ENCODE results near the gene TMCO2. TPM values are rescaled to one million over a fixed set of nuclear protein-coding genes. Genes with fewer than 3 reads are reported as not detected.

The TMCO2 gene
- total RNA-seq, 1 experiment from 2014 or later = not detected

GRCh38 chr1:40252601-40253000 lies 4.9 kb downstream of the TMCO2 start:
- intact Hi-C loops (cut with micrococcal nuclease) = no loop called here
- TF ChIP-seq POLR2AphosphoS5 (IDR thresholded peaks at IDR 0.05; ENCODE audit: low read depth, low read length) = no peak
- no peak for TF ChIP-seq ZFX (IDR thresholded peaks at IDR 0.05)
- no peak for TF ChIP-seq CTCF (IDR thresholded peaks at IDR 0.05 in 2 of 3, conservative IDR thresholded peaks at IDR 0.05 in 1 of 3; ENCODE audit: borderline replicate concordance in 1 of 3, insufficient read depth in 1 of 3, low read depth in 2 of 3, low read length in 2 of 3)
- no peak for TF ChIP-seq ZNF274 (IDR thresholded peaks at IDR 0.05; ENCODE audit: low read depth, low read length)
- no peak for TF ChIP-seq MAX (IDR thresholded peaks at IDR 0.05)
- no peak for TF ChIP-seq CEBPB (IDR thresholded peaks at IDR 0.05; ENCODE audit: low read depth)
- no peak for TF ChIP-seq SRF (IDR thresholded peaks at IDR 0.05; ENCODE audit: low read depth)
- RAD21 ChIA-PET (ENCODE audit: low non-redundant PET in 1 of 2, low total read pairs in 2 of 2, uncharacterized antibody in 2 of 2, unreplicated experiment in 2 of 2) = no interaction called here

GRCh38 chr1:40255231-40255630 lies 7.5 kb downstream of the TMCO2 start:
- Histone ChIP-seq H4K20me1 (ENCODE audit: insufficient read depth) (no peaks in the 10 kb centered on the region), H3K9ac (ENCODE audit: low read length) (no peak overlapping the region), H3K27ac (ENCODE audit: low read depth, low read length) (no peak overlapping the region), H3K27me3 (ENCODE audit: insufficient read depth, low read length) (no peaks in the 10 kb centered on the region), H3K9me3 (ENCODE audit: control insufficient read depth in 1 of 2, insufficient read depth in 1 of 2, low read depth in 1 of 2, low read length in 2 of 2) (no peaks in the 10 kb centered on the region), H3K79me2 (ENCODE audit: insufficient read depth, low read length) (peaks cover 38% of the 10 kb centered on the region), H2AFZ (ENCODE audit: low read depth, low read length, poor library complexity, severe bottlenecking) (no peak overlapping the region), H3K4me2 (ENCODE audit: low read length) (no peak overlapping the region), H3K9me2 (ENCODE audit: insufficient read depth) (no peaks in the 10 kb centered on the region), H3K36me3 (ENCODE audit: control insufficient read depth in 1 of 2, insufficient read depth in 2 of 2, low read length in 2 of 2) (peaks cover 0 to under 1% of the 10 kb centered on the region in 2 experiments; a peak in 1 of 4 replicates), H3K4me1 (ENCODE audit: control insufficient read depth in 1 of 2, insufficient read depth in 2 of 2, low read length in 2 of 2) (peaks cover 4 to 6% of the 10 kb centered on the region in 2 experiments), H3K4me3 (replicated peaks in 1 of 2; ENCODE audit: low read depth in 1 of 2, low read length in 2 of 2) (no peak overlapping the region)
- DNase-seq (ENCODE audit: low read depth, low spot score) = no peak
- RAD21 ChIA-PET (ENCODE audit: low non-redundant PET in 1 of 2, low total read pairs in 2 of 2, uncharacterized antibody in 2 of 2, unreplicated experiment in 2 of 2) = no interaction called here
- no peak for ATAC-seq
- no TSS peak for BruUV-seq (replicated peaks)
- POLR2A ChIA-PET = no interaction called here
- CTCF ChIA-PET = no interaction called here
- intact Hi-C loops (cut with micrococcal nuclease) = loop anchor here (5.0 kb wide), 1 partner anchor 213 kb away; the partner anchor contains the start of gene CAP1
- TF ChIP-seq MAX (IDR thresholded peaks at IDR 0.05) = no peak
- TF ChIP-seq ATF3 (IDR thresholded peaks at IDR 0.05) = no peak
- no peak for TF ChIP-seq EZH2phosphoT487 (IDR thresholded peaks at IDR 0.05; ENCODE audit: borderline replicate concordance)
- TF ChIP-seq SRF (IDR thresholded peaks at IDR 0.05; ENCODE audit: low read depth) = no peak
- TF ChIP-seq EZH2 (IDR thresholded peaks at IDR 0.05) = no peak
- TF ChIP-seq ELF1 (IDR thresholded peaks at IDR 0.05; ENCODE audit: borderline replicate concordance, low read depth) = no peak
- no peak for TF ChIP-seq CBX3 (IDR thresholded peaks at IDR 0.05; ENCODE audit: low read depth)
- no peak for TF ChIP-seq RAD21 (IDR thresholded peaks at IDR 0.05; ENCODE audit: low read depth)
- no peak for TF ChIP-seq FOSL1 (IDR thresholded peaks at IDR 0.05; ENCODE audit: low read depth)
- no peak for TF ChIP-seq TCF7L2 (IDR thresholded peaks at IDR 0.05; ENCODE audit: borderline replicate concordance, extremely low read depth, insufficient read depth, insufficient read length)
- no peak for TF ChIP-seq POLR2AphosphoS5 (IDR thresholded peaks at IDR 0.05; ENCODE audit: low read depth, low read length)
- TF ChIP-seq EGR1 (IDR thresholded peaks at IDR 0.05; ENCODE audit: low read depth) = no peak
- no peak for TF ChIP-seq CTCF (IDR thresholded peaks at IDR 0.05 in 2 of 3, conservative IDR thresholded peaks at IDR 0.05 in 1 of 3; ENCODE audit: borderline replicate concordance in 1 of 3, insufficient read depth in 1 of 3, low read depth in 2 of 3, low read length in 2 of 3)

More at GRCh38 chr1:40252601-40253000, 4.9 kb downstream of the TMCO2 start:
- ATAC-seq (no peak), DNase-seq (ENCODE audit: low read depth, low spot score) (no peak)
- Histone ChIP-seq H3K9me2 (ENCODE audit: insufficient read depth) (no peaks in the 10 kb centered on the region), H3K27me3 (ENCODE audit: insufficient read depth, low read length) (no peaks in the 10 kb centered on the region), H3K27ac (ENCODE audit: low read depth, low read length) (no peak overlapping the region), H2AFZ (ENCODE audit: low read depth, low read length, poor library complexity, severe bottlenecking) (no peak overlapping the region), H3K4me1 (ENCODE audit: control insufficient read depth in 1 of 2, insufficient read depth in 2 of 2, low read length in 2 of 2) (peaks cover 4 to 9% of the 10 kb centered on the region in 2 experiments), H4K20me1 (ENCODE audit: insufficient read depth) (no peaks in the 10 kb centered on the region), H3K4me3 (replicated peaks in 1 of 2; ENCODE audit: low read depth in 1 of 2, low read length in 2 of 2) (no peak overlapping the region), H3K9ac (ENCODE audit: low read length) (no peak overlapping the region), H3K36me3 (ENCODE audit: control insufficient read depth in 1 of 2, insufficient read depth in 2 of 2, low read length in 2 of 2) (no peaks in the 10 kb centered on the region), H3K79me2 (ENCODE audit: insufficient read depth, low read length) (peaks cover 16% of the 10 kb centered on the region), H3K4me2 (ENCODE audit: low read length) (no peak overlapping the region), H3K9me3 (ENCODE audit: control insufficient read depth in 1 of 2, insufficient read depth in 1 of 2, low read depth in 1 of 2, low read length in 2 of 2) (no peaks in the 10 kb centered on the region)
- CTCF ChIA-PET = no interaction called here
- no TSS peak for BruUV-seq (replicated peaks)
- POLR2A ChIA-PET = no interaction called here
